Activated CD4-positive, alpha-beta T cell treated with anti-CD3 and anti-CD28 coated beads, Interleukin-2, amount 10 ng/mL, durations not matched to agents 7 days and 5 days (primary cell): ENCODE results near the gene MAP3K13. TPM values are rescaled to one million over a fixed set of nuclear protein-coding genes. Genes with fewer than 3 reads are reported as not detected.
"Not testable (repeated sequence)": the region's sequence is repeated elsewhere in the genome, so short reads cannot be mapped to it uniquely, and the experiment has no call there.

ENCODE experiments used
- CTCF ChIA-PET: fragments of 350-600 bp; sonication (Branson Sonifier 250); formaldehyde crosslinking; loops from one replicate; lab custom pipeline; 2021; ENCODE audit warnings: antibody characterized with exemption; lab: Charles Lee
- POLR2A ChIA-PET: fragments of 350-600 bp; sonication (Branson Sonifier 250); formaldehyde crosslinking; loops from one replicate; lab custom pipeline; 2021; ENCODE audit warnings: antibody characterized with exemption; lab: Charles Lee
- DNase-seq: peaks from one replicate; pipeline ENCODE4 v3.0.0-alpha.2; 2020
- H3K27ac Mint-ChIP-seq: one replicate; pipeline ENCODE4 v1.8.0; 2021; ENCODE audit warnings: mild to moderate bottlenecking, moderate library complexity, mixed read lengths
- H3K27me3 Mint-ChIP-seq: one replicate; pipeline ENCODE4 v1.8.0; 2021; ENCODE audit warnings: mixed read lengths
- H3K36me3 Mint-ChIP-seq: one replicate; pipeline ENCODE4 v1.8.0; 2021; ENCODE audit warnings: low read depth, mixed read lengths
- H3K4me1 Mint-ChIP-seq: one replicate; pipeline ENCODE4 v1.8.0; 2021; ENCODE audit warnings: mixed read lengths
- H3K4me3 Mint-ChIP-seq: one replicate; pipeline ENCODE4 v1.8.0; 2021; ENCODE audit warnings: mild to moderate bottlenecking, moderate library complexity, mixed read lengths
- H3K9me3 Mint-ChIP-seq: one replicate; pipeline ENCODE4 v1.8.0; 2021; ENCODE audit warnings: mixed read lengths
- total RNA-seq, 2 experiments: library from RNA; stranded (reverse); gene quantifications; one replicate each; pipeline ENCODE4 v1.2.3, GENCODE V29; 2021

Gene MAP3K13
- total RNA-seq, 2 experiments from 2014 or later: 10.2 to 13.1 TPM

DNA sequence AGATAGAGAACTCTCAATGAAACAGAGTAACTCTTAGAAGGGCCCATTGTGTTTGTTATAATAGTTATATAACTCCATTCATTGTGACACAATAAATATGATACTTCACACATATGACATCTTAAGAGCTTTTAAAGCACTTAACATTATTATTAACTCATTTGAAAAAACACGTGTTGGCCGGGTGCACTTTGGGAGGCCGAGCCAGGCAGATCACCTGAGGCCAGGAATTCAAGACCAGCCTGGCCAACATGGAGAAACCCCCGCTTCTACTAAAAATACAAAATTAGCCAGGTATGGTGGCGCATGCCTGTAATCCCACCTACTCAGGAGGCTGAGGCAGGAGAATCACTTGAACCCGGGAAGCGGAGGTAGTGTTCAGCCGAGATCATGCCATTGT lies 88.5 kb downstream of the MAP3K13 start:
- H3K27me3 Mint-ChIP-seq, H3K27ac Mint-ChIP-seq, H3K4me1 Mint-ChIP-seq, H3K36me3 Mint-ChIP-seq, H3K9me3 Mint-ChIP-seq, H3K4me3 Mint-ChIP-seq, POLR2A ChIA-PET, CTCF ChIA-PET, DNase-seq: not testable (repeated sequence)

DNA sequence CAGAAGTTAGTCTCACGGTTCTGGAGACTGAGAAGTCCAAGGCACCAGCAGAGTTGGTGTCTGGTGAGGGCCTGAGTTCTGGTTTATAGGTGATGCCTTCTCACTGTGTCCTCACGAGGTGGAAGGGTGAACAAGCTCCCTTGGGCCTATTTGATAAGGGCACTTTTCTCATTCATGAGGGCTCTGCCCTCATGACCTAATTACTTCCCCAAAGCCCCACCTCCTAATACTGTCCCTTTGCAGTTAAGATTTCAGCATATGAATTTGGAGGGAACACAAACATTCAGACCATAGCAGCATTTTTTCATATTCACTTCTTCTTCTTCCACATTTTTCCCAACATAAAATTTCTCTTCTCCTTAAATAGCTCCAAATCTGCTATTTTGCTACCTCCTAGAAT lies 94.4 kb downstream of the MAP3K13 start:
- no peaks in the 10 kb centered on the region for H3K36me3 Mint-ChIP-seq
- no peaks in the 10 kb centered on the region for H3K4me1 Mint-ChIP-seq
- H3K9me3 Mint-ChIP-seq: no peaks in the 10 kb centered on the region
- POLR2A ChIA-PET: no interaction called here
- no peak for DNase-seq
- H3K4me3 Mint-ChIP-seq: no peak overlapping the region
- CTCF ChIA-PET: interaction anchor here (1.0 kb wide), 1 partner anchor 73 kb away, joined by 3 read pairs; no protein-coding TSS in a partner anchor
- H3K27me3 Mint-ChIP-seq: no peaks in the 10 kb centered on the region
- no peak overlapping the region for H3K27ac Mint-ChIP-seq

- no peak overlapping the region for H3K4me3 Mint-ChIP-seq
- H3K36me3 Mint-ChIP-seq: no peaks in the 10 kb centered on the region
- no peaks in the 10 kb centered on the region for H3K27me3 Mint-ChIP-seq
- CTCF ChIA-PET: no interaction called here
- no peaks in the 10 kb centered on the region for H3K9me3 Mint-ChIP-seq
- POLR2A ChIA-PET: no interaction called here
- no peaks in the 10 kb centered on the region for H3K4me1 Mint-ChIP-seq
- no peak overlapping the region for H3K27ac Mint-ChIP-seq
- DNase-seq: no peak
Observed at GRCh38 chr3:185460309-185460708, 97.4 kb downstream of the MAP3K13 start.

DNA sequence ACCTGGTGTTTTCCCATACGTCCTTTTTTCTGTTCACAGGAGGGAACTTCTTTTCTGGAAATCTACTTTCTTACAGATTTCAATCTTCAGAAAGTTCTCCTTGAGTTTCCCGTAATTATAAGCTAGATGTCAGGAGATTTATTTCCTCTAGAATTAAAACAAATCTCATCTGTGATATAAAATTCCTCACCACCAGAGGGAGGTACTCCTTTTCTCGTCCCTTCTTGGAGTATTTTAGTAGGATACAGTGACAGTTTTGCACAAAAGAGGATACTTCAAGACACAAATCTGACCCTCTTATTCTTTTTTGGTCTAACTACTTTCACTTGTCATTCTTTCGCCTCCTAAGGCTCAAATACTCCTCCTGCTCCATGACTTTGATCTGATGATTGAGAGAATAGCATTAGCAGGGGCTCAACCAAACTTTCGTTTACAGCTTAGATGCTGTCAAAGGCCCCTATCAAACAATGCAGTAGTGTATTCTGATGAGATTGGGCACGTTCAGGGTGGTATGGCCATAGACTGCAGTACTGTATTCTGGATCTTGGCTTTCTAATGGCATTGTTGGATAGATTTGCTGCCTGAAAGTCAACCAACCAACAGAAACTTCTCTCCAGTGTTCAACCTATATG lies 97.9 kb downstream of the MAP3K13 start:
- Mint-ChIP-seq H3K36me3 (no peaks in the 10 kb centered on the region), H3K27ac (no peak overlapping the region), H3K27me3 (no peaks in the 10 kb centered on the region), H3K4me1 (no peaks in the 10 kb centered on the region), H3K4me3 (no peak overlapping the region), H3K9me3 (no peaks in the 10 kb centered on the region)
- no peak for DNase-seq
- CTCF ChIA-PET: interaction anchor here (0.8 to 1.4 kb wide), 2 partner anchors 50 to 115 kb away, joined by 3 to 6 read pairs; no protein-coding TSS in a partner anchor
- POLR2A ChIA-PET: no interaction called here

DNA sequence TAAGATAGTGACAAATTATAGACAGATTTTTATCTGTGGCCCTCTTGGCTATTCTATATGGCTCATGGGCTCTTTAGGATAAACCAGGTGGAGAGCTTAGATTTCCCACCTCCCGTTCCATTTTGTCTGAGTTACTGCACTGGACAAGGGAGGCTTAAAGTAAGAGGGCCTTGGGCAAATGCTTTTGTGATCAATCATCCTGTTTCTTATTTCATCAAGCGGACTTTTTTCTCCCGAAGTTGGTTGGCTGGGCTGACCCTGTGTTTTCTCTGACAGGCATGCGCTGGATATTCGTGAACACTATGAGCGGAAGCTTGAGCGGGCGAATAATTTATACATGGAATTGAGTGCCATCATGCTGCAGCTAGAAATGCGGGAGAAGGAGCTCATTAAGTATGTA lies 102.5 kb downstream of the MAP3K13 start:
- H3K27me3 Mint-ChIP-seq: no peaks in the 10 kb centered on the region
- no peak overlapping the region for H3K4me3 Mint-ChIP-seq
- H3K4me1 Mint-ChIP-seq: peaks cover 4% of the 10 kb centered on the region
- no peak for DNase-seq
- no peaks in the 10 kb centered on the region for H3K9me3 Mint-ChIP-seq
- no peaks in the 10 kb centered on the region for H3K36me3 Mint-ChIP-seq
- ChIA-PET CTCF (no interaction called here), POLR2A (interaction anchor here (0.7 kb wide), 1 partner anchor 15 kb away, joined by 3 read pairs; no protein-coding TSS in a partner anchor)
- H3K27ac Mint-ChIP-seq: no peak overlapping the region

DNA sequence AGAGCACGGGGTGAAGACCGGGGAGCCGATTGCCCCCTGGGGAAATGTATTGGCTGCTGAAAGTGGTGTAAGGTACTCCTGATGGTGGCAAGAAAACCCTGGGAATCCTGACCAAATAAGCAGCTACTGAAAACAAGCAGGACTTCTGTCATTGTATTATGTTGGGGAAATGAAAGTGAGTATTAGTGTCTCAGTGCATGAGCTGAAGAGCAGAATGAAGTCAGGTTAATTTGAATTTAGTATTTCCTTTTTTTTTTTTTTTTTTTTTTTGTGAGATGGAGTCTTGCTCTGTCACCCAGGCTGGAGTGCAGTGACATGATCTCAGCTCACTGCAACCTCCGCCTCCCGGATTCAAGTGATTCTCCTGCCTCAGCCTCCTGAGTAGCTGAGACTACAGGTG lies 103.2 kb downstream of the MAP3K13 start:
- H3K4me3 Mint-ChIP-seq, H3K27me3 Mint-ChIP-seq, H3K36me3 Mint-ChIP-seq, CTCF ChIA-PET, POLR2A ChIA-PET, H3K27ac Mint-ChIP-seq, DNase-seq, H3K4me1 Mint-ChIP-seq, H3K9me3 Mint-ChIP-seq: not testable (repeated sequence)

DNA sequence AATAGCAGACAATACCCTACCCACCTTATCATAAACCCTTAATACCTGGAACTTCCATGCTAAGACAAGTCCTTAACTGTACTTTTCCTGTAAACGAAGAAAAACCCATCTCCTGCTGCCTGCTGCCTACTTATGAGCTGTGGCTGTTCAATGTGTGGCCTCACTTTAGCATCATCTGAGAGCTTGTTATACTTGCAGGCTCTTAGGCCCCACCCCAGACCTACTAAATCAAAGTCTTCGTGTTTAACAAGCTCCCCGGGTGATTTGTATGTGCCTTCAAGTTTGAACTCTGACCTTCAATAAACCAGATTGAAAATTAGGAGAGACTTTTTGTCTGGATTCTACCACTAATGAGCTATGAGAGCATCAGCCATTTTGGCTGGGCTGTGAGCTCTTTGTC lies 106.6 kb downstream of the MAP3K13 start:
- Mint-ChIP-seq H3K27me3 (no peaks in the 10 kb centered on the region), H3K27ac (no peak overlapping the region), H3K9me3 (no peaks in the 10 kb centered on the region), H3K4me1 (peaks cover 5% of the 10 kb centered on the region), H3K36me3 (peaks cover 3% of the 10 kb centered on the region), H3K4me3 (no peak overlapping the region)
- POLR2A ChIA-PET: no interaction called here
- DNase-seq: no peak
- CTCF ChIA-PET: interaction anchor here (2.1 kb wide), 1 partner anchor 10 kb away, joined by 6 read pairs; no protein-coding TSS in a partner anchor

DNA sequence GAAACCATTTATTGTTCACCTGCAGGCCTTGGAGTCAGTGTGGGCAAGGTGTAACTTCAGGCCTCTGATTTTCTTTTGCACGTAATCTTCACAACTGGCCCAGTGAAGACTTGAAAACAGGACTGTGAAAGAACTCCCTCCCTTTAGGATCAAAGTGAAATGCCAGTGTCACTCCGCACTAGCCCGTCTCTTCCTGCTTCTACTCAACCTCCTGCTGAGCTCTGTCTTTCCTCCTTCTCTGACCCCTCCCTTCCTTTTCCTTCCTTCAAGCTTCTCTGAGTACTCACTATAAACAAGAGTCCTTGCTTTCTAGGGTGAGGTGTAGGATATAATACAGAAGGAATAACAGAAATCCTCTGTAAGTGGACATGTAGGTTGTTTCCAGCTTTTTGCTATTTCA lies 107.4 kb downstream of the MAP3K13 start:
- CTCF ChIA-PET: no interaction called here
- Mint-ChIP-seq H3K27ac (no peak overlapping the region), H3K4me3 (no peak overlapping the region), H3K36me3 (peaks cover 3% of the 10 kb centered on the region), H3K4me1 (peaks cover 5% of the 10 kb centered on the region), H3K9me3 (no peaks in the 10 kb centered on the region), H3K27me3 (no peaks in the 10 kb centered on the region)
- POLR2A ChIA-PET: no interaction called here
- no peak for DNase-seq

GRCh38 chr3:185473290-185473815 lies 110.4 kb downstream of the MAP3K13 start:
- Mint-ChIP-seq H3K27ac (no peak overlapping the region), H3K9me3 (no peaks in the 10 kb centered on the region), H3K27me3 (no peaks in the 10 kb centered on the region), H3K4me3 (no peak overlapping the region), H3K36me3 (peaks cover 3% of the 10 kb centered on the region), H3K4me1 (peaks cover 5% of the 10 kb centered on the region)
- ChIA-PET CTCF (no interaction called here), POLR2A (no interaction called here)
- DNase-seq: no peak

GRCh38 chr3:185474922-185475321 lies 112.0 kb downstream of the MAP3K13 start:
- H3K4me1 Mint-ChIP-seq, H3K36me3 Mint-ChIP-seq, H3K27ac Mint-ChIP-seq, CTCF ChIA-PET, H3K27me3 Mint-ChIP-seq, H3K4me3 Mint-ChIP-seq, DNase-seq, H3K9me3 Mint-ChIP-seq: not testable (repeated sequence)
- POLR2A ChIA-PET: interaction anchor here (0.7 kb wide), 1 partner anchor 400 kb away, joined by 4 read pairs; no protein-coding TSS in a partner anchor

DNA sequence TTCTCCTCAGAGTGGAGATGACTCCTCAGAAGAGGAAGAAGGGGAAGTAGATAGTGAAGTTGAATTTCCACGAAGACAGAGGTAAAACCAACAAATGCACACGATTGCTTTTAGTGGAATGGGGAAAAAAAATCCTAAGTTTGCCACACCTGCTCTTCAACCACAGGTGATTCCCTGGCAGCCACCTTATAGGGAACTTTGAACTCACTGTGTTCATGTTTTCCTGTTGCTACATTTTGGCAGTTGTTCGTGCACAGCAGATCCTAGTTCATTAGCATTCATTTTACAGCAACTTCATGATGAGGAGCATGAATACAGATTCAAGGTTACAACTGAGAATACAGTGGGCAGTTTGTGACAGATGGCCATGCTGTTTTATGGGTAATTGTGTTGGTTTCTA lies 114.4 kb downstream of the MAP3K13 start:
- H3K27ac Mint-ChIP-seq: no peak overlapping the region
- CTCF ChIA-PET: interaction anchor here (1.4 kb wide), 1 partner anchor 13 kb away, joined by 4 read pairs; no protein-coding TSS in a partner anchor

GRCh38 chr3:185479373-185479945 lies 116.5 kb downstream of the MAP3K13 start:
- Mint-ChIP-seq H3K36me3 (peaks cover 22% of the 10 kb centered on the region), H3K4me3 (no peak overlapping the region), H3K27ac (no peak overlapping the region), H3K4me1 (peaks cover 10% of the 10 kb centered on the region), H3K9me3 (peaks cover 5% of the 10 kb centered on the region), H3K27me3 (no peaks in the 10 kb centered on the region)
- DNase-seq: no peak
- ChIA-PET CTCF (interaction anchor here (0.8 kb wide), 1 partner anchor 10 kb away, joined by 6 read pairs; no protein-coding TSS in a partner anchor), POLR2A (no interaction called here)

More for the DNA sequence above, 114.4 kb downstream of the MAP3K13 start:
- Mint-ChIP-seq H3K4me3 (no peak overlapping the region), H3K4me1 (no peaks in the 10 kb centered on the region), H3K36me3 (peaks cover 13% of the 10 kb centered on the region), H3K9me3 (peaks cover 2% of the 10 kb centered on the region), H3K27me3 (no peaks in the 10 kb centered on the region)
- POLR2A ChIA-PET: no interaction called here
- DNase-seq: no peak

DNA sequence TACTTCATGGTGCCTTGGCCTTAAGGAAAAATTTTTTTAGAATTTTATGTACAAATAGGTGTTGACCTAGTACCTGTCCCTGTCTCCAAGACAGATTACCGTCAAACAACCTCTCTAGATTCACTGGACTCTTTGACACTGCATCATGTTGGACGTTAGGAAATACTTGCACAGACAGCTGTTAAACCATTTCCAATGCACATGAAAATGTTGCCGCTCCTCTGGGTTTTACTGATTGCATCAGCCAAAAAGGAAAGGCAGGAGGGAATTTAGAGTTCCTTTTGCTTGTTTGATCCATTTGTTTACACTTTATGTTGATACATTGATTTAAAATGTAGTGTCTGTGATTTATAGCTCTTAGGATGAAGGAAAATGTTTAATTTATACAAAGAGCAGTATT lies 121.4 kb downstream of the MAP3K13 start:
- Mint-ChIP-seq H3K27me3 (no peaks in the 10 kb centered on the region), H3K4me1 (peaks cover 10% of the 10 kb centered on the region), H3K4me3 (no peak overlapping the region), H3K9me3 (peaks cover 5% of the 10 kb centered on the region), H3K27ac (no peak overlapping the region), H3K36me3 (peaks cover 36% of the 10 kb centered on the region)
- CTCF ChIA-PET: no interaction called here
- no peak for DNase-seq
- POLR2A ChIA-PET: no interaction called here
